ENCODE data around the gene HMGXB4. TPM values are rescaled to one million over a fixed set of nuclear protein-coding genes. Genes with fewer than 3 reads are reported as not detected.
A peak's percentile ranks its signal among the peaks of the same experiment; 100 is the strongest.

HMGXB4 gene
- total and polyA plus RNA-seq, 2 of the 13 experiments (the other 11 are each of a cell fraction or from before 2014, with no cell fraction given), result 13.9 to 16.3 TPM

DNA sequence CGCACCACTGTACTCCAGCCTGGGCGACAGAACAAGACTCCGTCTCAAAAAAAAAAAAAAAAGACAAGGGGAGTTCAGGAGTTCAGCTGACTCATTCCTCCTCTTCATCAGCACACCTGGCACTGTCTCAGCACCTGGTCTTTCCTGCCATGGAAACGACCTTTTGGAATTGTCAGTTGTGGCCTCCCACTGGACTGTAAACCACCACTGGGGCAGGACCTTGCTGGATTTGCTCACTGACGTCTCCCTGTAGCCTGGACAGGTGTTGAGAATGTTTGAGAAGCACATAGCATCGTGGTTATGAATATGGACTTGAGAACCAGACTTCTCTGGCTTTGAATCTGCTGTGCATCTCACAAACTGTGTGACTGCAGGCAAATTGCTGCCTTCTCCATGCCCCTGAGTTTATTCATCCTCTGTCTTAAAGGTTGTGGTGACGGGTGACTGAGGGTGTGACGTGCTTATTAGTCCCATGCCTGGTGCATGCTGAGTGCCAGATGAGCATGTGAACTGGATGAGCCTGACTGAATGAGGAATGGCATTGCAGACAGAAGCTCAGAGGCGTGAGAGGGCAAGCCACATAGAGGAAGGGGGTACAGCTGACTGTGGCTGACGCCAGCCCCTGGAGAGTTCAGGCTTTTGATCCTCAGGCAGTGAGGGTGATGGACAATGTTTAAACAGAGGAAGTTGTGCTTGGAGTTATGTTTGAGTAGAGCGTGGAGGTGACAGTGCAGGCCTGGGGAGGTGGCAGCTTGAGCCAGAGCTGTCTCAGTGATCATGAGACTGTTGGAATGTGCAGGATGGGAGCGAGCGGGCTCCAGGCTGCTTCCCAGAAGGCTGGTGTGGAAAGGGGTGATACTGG lies 55.1 kb downstream of the HMGXB4 start (continued):
- TF ChIP-seq, protein P1, sequence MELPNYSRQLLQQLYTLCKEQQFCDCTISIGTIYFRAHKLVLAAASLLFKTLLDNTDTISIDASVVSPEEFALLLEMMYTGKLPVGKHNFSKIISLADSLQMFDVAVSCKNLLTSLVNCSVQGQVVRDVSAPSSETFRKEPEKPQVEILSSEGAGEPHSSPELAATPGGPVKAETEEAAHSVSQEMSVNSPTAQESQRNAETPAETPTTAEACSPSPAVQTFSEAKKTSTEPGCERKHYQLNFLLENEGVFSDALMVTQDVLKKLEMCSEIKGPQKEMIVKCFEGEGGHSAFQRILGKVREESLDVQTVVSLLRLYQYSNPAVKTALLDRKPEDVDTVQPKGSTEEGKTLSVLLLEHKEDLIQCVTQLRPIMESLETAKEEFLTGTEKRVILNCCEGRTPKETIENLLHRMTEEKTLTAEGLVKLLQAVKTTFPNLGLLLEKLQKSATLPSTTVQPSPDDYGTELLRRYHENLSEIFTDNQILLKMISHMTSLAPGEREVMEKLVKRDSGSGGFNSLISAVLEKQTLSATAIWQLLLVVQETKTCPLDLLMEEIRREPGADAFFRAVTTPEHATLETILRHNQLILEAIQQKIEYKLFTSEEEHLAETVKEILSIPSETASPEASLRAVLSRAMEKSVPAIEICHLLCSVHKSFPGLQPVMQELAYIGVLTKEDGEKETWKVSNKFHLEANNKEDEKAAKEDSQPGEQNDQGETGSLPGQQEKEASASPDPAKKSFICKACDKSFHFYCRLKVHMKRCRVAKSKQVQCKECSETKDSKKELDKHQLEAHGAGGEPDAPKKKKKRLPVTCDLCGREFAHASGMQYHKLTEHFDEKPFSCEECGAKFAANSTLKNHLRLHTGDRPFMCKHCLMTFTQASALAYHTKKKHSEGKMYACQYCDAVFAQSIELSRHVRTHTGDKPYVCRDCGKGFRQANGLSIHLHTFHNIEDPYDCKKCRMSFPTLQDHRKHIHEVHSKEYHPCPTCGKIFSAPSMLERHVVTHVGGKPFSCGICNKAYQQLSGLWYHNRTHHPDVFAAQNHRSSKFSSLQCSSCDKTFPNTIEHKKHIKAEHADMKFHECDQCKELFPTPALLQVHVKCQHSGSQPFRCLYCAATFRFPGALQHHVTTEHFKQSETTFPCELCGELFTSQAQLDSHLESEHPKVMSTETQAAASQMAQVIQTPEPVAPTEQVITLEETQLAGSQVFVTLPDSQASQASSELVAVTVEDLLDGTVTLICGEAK (IDR thresholded peaks at IDR 0.05), result no peak
- TF ChIP-seq, protein P1 (CRISPR knock-in tag; IDR thresholded peaks at IDR 0.05), result no peak
- TF ChIP-seq ZNF501 (CRISPR knock-in tag; IDR thresholded peaks at IDR 0.05), result peak; percentile 78
- no peak for TF ChIP-seq ZNF160 (CRISPR knock-in tag; IDR thresholded peaks at IDR 0.05)
- TF ChIP-seq, protein P2, sequence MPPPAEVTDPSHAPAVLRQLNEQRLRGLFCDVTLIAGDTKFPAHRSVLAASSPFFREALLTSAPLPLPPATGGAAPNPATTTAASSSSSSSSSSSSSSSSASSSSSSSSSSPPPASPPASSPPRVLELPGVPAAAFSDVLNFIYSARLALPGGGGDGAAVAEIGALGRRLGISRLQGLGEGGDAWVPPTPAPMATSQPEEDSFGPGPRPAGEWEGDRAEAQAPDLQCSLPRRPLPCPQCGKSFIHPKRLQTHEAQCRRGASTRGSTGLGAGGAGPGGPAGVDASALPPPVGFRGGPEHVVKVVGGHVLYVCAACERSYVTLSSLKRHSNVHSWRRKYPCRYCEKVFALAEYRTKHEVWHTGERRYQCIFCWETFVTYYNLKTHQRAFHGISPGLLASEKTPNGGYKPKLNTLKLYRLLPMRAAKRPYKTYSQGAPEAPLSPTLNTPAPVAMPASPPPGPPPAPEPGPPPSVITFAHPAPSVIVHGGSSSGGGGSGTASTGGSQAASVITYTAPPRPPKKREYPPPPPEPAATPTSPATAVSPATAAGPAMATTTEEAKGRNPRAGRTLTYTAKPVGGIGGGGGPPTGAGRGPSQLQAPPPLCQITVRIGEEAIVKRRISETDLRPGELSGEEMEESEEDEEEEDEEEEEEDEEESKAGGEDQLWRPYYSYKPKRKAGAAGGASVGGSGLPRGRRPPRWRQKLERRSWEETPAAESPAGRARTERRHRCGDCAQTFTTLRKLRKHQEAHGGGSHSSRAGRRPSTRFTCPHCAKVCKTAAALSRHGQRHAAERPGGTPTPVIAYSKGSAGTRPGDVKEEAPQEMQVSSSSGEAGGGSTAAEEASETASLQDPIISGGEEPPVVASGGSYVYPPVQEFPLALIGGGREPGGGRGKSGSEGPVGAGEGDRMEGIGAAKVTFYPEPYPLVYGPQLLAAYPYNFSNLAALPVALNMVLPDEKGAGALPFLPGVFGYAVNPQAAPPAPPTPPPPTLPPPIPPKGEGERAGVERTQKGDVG (CRISPR knock-in tag; IDR thresholded peaks at IDR 0.05; ENCODE audit: borderline replicate concordance), result no peak
- no peak for TF ChIP-seq ZNF121 (CRISPR knock-in tag; IDR thresholded peaks at IDR 0.05)
- TF ChIP-seq ZNF282 (IDR thresholded peaks at IDR 0.05; ENCODE audit: partially characterized antibody), result no peak
- TF ChIP-seq ZNF33B (CRISPR knock-in tag; IDR thresholded peaks at IDR 0.05), result no peak
- TF ChIP-seq, protein P3, sequence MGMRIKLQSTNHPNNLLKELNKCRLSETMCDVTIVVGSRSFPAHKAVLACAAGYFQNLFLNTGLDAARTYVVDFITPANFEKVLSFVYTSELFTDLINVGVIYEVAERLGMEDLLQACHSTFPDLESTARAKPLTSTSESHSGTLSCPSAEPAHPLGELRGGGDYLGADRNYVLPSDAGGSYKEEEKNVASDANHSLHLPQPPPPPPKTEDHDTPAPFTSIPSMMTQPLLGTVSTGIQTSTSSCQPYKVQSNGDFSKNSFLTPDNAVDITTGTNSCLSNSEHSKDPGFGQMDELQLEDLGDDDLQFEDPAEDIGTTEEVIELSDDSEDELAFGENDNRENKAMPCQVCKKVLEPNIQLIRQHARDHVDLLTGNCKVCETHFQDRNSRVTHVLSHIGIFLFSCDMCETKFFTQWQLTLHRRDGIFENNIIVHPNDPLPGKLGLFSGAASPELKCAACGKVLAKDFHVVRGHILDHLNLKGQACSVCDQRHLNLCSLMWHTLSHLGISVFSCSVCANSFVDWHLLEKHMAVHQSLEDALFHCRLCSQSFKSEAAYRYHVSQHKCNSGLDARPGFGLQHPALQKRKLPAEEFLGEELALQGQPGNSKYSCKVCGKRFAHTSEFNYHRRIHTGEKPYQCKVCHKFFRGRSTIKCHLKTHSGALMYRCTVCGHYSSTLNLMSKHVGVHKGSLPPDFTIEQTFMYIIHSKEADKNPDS (CRISPR knock-in tag; IDR thresholded peaks at IDR 0.05), result no peak
- TF ChIP-seq, protein P4, sequence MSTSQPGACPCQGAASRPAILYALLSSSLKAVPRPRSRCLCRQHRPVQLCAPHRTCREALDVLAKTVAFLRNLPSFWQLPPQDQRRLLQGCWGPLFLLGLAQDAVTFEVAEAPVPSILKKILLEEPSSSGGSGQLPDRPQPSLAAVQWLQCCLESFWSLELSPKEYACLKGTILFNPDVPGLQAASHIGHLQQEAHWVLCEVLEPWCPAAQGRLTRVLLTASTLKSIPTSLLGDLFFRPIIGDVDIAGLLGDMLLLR (CRISPR knock-in tag; IDR thresholded peaks at IDR 0.05), result peak; percentile 62; the same call in 1 of the 2 replicates
- no peak for TF ChIP-seq SETDB1 (CRISPR knock-in tag; IDR thresholded peaks at IDR 0.05; ENCODE audit: borderline replicate concordance)
- 0 out of 2 replicates have a peak, but pooled peaks have one; percentile 59 for TF ChIP-seq ZNF230 (CRISPR knock-in tag; IDR thresholded peaks at IDR 0.05)
- TF ChIP-seq BCL6 (CRISPR knock-in tag; IDR thresholded peaks at IDR 0.05), result peak; percentile 60
- peak; percentile 32; the same call in 1 of the 2 replicates for TF ChIP-seq KDM3A (CRISPR knock-in tag; IDR thresholded peaks at IDR 0.05; ENCODE audit: low read depth)

All from HepG2 (cell line).